DMS79 treated with DMSO at 0.1 percent for 48 hours (cell line): ENCODE measurements around the gene ZC3H12D.
"Not testable (repeated sequence)": the region's sequence is repeated elsewhere in the genome, so short reads cannot be mapped to it uniquely, and the experiment has no call there.

ENCODE experiments used
- DNase-seq: peaks from one replicate; lab custom pipeline; 2025; lab: John Stamatoyannopoulos, UW

The ZC3H12D gene

DNA sequence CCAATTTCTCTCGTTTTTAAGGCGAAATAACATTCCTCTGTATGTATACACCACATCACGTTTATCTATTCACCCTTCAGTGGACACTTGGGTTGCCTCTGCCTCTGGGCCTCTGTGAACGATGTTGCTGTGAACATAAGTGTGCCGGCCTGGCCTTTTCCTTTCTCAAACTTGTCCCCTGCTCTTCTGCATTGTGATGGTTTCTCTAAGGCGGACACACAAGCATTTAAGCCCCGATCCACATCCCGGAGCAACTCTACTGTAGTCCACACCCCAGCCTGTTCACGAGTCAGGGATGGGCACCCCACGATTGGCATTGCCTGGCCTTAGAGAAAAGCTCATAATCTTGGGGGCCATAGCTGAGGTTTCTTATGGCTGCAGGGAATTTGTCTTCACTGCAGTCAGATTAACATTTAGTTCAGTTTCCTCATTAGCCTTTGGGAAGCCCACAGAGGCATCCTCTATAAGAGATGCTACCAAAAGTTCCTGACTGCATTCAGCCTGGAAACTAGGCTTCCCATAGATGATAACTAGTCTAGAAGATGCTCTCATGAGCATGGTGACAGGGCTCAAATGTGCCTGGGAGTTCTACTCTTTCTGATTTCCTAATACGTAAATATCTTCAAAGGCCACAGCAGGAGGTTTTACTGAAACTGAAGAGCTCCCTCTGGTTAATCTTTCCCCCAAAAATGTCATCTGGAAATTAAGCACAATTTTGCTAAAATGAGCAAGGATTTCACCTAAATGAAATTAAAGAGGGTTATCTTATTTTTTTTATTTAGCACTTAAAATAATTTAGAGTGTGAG lies 762 bp downstream of the ZC3H12D start:
- DNase-seq, result no peak

DNA sequence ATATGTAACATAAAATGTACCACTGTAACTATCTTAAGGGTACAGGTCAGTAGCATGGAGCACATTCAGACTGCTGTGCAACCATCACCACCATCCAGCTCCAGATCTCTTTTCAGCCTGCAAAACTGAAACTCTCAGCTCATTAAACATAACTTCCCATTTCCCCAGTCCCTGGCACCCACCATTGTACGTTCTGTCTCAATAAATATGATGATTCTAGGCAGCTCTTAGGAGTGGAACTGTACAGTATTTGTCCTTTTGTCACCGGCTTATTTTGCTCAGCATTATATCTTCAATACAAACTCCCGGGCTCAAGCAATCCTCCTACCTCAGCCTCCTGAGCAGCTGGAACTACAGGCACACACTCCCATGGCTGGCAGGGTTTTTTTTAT lies 1.5 kb downstream of the ZC3H12D start:
- no peak for DNase-seq

DNA sequence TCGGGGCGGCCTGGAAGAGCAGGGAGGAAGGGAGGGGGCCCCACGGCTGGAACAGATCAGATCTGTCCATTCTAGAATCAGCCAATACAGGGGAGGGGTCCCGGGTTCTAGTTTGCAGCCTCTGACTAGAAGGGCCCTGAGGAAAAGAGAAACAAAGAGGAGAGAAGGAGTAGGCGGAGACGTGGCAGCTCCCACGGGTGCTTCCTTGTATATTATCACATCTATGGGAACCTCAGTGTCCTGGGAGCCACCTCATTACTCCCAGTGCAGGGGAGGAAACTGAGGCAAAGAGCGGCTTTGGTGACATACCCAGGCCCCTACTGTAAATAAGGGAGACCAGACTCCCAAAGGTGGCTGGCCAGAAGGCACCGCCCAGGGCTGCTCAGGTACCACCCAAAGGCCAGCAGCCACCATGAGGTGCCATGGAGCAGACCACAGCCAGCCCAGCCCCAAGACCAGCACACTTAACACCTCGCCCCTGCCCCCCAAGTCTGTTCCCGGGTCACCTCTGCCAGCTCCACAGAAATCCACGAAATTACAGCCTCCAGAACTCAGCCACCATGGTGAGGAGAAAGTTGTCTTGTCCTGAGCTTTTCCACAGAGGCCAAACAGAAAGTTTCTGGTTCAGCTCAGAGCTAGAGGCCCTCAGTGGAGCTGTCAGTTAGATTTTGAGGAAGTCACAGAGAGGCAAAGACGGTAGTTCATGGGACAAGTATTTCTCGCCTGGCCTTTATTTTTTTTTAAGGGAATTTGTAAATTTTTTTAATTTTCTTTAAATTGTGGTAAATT lies 2.1 kb downstream of the ZC3H12D start:
- no peak for DNase-seq

DNA sequence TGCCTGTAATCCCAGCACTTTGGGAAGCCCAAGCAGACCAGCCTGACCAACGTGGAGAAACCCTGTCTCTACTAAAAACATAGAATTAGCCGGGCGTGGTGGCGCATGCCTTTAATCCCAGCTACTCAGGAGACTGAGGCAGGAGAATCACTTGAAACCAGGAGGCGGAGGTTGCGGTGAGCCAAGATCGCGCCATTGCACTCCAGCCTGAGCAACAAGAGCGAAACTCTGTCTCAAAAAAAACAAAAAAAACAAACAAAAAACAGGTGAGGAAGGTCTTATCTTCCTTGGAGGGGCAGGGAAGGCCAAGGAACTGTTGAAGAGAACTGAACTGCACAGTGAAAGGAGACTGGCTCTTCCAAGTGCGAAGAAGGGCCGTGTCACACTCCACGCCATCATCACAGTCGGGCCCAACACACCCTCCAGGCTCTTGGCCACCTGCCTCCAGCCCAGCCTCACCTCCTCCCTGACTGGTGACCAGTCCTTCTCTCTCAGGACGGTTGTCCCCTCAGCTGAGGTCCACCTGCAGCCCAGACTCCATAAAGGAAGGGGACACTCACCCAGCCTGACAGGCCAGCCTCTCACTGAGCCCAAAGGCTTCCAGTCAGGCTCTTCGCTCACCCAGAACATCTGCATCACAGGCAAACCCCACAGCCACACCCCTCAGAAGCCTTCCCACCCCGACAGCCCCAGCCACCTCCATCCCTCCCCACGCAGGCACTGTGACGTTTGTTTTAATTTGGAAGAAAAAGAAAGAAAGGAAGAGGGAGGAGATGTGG lies 4.1 kb downstream of the ZC3H12D start:
- no peak for DNase-seq

GRCh38 chr6:149478631-149479314 lies 6.0 kb downstream of the ZC3H12D start:
- no peak for DNase-seq

DNA sequence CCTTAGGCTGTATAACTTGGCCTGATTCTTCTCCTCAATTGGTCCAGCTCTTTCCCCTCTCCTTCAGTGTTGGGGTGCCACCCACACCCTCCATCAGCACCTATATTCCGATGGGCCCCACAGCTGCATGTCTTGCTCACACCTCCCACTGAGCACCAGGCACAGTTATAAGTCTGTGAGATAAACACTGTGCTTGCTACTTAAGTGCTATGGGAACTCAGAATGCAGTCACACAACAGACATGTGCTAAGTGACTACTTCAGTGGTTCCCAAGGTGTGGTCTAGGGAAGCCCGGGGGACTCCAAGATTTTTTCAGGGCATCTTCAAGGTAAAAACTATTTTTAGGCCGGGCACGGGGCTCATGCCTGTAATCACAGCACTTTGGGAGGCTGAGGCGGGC lies 7.3 kb downstream of the ZC3H12D start:
- no peak for DNase-seq

- no peak for DNase-seq
These were observed 7.9 kb downstream of the ZC3H12D start for GRCh38 chr6:149476789-149477455.

DNA sequence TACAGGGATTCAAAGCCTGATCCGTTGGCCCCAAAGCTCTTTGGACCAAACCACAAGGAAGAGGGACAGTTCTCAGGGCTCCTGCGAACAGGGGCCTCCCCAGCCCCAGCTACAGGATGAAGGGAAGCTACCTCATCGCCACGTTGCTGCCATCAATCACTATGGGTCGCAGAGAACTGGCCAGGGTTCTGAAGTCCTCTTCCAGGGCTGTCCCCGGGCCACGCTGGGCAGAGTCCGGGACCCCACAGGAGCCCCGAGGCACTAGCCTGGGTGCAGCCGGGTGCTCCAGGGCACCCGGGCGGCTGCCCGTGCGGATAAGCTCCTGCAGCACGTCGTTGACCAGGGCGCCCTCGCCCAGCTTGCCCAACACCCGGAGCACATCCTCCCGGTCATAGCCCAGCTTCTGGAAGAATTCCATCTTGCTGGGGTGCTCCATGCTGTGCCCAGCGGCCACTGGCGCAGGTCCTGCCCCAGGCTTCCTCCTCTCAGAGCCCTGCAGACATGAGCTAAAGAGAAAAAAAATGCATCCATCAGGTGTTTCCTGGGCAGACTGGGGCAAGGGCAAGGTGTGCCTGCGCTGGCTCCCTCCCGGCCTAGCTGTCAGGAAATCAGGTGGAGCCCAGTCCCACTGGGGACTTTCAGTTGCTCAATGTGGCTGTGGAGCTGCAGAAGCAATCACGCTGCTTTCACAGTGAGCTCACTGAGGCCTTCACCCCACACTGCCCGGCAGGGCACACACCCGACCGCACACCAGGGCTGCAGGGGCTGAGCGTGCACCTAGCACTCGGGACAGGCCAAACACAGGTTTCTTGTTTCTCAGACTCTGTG lies 10.5 kb downstream of the ZC3H12D start:
- DNase-seq, result no peak

DNA sequence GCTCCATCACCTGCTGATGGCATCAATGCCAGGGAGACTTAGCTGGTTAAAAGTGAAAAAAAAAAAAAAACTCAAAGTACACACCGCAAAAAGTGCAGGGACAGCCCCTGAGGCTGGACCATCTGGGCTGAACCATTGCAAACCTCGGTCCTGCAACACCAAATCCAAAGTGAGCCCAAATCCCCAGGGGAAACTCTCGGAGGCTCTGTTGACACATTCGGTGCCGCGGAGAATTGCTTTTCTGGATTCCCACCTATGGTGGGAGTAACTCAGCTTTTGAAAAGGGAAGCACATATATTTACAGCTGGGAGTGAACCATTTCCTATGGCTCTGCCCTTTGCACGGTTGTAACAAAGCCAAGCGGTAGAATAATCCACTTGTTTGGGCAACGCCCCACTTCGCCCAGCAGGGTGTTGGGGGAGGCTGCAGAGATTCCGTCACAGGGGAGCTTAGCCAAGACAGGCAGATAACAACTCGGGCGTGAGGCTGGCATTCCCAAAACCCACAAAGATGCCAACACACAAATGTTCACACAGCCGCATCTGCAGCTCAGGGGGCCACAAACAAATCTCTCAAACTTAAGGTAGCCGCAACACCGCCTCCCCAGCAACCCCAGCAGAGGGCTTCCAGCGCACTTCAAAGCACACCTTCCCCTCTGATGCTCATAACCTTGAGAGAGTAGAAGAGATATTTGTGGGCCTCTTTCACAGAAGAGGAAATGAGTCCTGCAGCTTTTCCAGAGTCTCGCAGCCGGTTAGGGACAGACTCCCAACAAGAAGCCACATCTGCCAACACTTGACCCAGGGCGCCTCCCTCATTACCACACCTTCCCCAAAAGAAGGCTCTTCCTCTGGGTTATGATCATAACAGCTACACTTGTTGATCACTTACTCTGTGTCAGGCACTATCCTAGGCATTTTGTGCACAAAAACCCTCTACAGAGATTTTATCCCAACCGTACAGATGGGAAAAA lies 11.4 kb downstream of the ZC3H12D start:
- DNase-seq, result peak; percentile 43

GRCh38 chr6:149472241-149472640 lies 12.6 kb downstream of the ZC3H12D start:
- no peak for DNase-seq

DNA sequence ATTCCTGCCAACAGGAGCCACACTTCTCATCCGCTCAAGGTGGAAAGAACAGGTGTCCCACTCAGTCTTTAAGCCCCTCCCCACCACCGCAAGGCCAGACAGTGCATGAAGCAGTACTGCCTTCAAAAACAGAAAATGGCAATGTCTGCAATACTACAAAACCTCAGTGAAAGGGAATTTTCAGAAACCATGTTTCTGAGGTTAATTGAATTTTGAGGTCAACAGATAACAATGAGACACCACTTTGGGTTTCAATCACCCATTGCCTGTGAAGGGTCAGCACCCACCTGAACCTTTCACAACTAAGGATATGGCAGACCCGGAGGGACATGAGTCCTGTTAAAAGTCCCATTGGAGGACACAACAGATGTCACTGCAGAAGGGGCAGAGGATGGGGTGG lies 13.0 kb downstream of the ZC3H12D start:
- DNase-seq, result no peak

- no peak for DNase-seq
These were observed 13.9 kb downstream of the ZC3H12D start for GRCh38 chr6:149470948-149471347.

DNA sequence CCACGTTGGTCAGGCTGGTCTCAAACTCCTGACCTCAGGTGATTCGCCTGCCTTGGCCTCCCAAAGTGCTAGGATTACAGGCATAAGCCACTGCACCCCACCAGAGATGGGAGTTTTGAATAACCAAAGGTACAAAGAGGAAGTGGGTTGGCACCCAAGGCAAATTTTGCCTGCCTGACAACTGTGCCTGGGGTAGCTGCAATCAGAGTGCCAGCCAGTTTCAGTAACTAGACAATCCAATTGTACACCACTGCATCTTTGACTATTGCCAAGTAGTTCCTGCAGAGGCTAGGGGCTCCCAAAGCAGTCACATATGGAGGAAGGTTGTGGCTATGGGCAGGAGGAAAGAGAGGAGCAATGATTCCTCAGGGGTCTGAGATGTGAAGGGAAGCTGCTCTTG lies 16.6 kb downstream of the ZC3H12D start:
- no peak for DNase-seq

- no peak for DNase-seq
These were observed 17.5 kb downstream of the ZC3H12D start for GRCh38 chr6:149467265-149467664.

- no peak for DNase-seq
These were observed 20.4 kb downstream of the ZC3H12D start for GRCh38 chr6:149464411-149464810.

DNA sequence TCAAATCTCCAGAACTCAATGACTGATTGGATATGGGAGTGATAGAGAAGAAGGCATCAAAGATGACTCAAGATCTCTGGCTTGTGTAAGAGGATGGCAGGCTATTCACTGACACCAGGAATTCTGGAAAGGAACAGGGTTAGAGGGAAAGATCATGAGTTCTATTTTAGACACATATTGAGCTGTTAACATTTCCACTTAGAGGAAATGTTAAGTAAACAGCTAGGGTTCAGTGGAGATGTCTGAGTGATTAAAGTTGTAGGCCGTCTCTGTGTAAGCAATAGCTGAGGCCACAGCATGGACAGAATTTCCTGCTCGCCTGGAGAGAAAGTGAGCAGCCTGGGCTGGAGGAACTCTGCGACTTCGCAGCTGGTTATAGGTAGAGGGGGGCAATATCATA lies 21.0 kb downstream of the ZC3H12D start:
- no peak for DNase-seq

DNA sequence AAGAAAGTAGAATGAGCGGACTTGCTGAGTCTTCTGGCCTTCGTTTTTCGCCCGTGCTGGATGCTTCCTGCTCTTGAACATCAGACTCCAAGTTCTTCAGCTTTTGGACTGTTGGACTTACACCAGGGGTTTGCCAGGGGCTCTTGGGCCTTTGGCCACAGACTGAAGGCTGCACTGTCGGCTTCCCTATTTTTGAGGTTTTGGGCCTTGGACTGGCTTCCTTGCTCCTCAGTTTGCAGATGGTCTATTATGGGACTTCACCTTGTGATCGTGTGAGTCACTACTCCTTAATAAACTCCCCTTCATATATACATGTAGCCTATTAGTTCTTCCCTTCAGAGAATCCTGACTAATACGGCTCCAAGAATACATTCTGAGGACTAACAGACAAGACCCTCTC lies 22.1 kb downstream of the ZC3H12D start:
- not testable (repeated sequence) for DNase-seq

- DNase-seq, result no peak
These were observed 23.1 kb downstream of the ZC3H12D start for GRCh38 chr6:149461670-149462069.

GRCh38 chr6:149460249-149460648 lies 24.6 kb downstream of the ZC3H12D start:
- DNase-seq, result not testable (repeated sequence)
